Endothelial cell (in vitro differentiated cells): ENCODE data around the gene R3HCC1L. TPM values are rescaled to one million over a fixed set of nuclear protein-coding genes. Genes with fewer than 3 reads are reported as not detected.
A peak's percentile ranks its signal among the peaks of the same experiment; 100 is the strongest.
"Not testable (repeated sequence)": the region's sequence is repeated elsewhere in the genome, so short reads cannot be mapped to it uniquely, and the experiment has no call there.

Experiments used
- DNase-seq: peaks from one replicate; pipeline ENCODE4 v3.0.0; 2021; ENCODE audit warnings: low spot score
- H3K27ac Mint-ChIP-seq: one replicate; pipeline ENCODE4 v1.8.0; 2021; ENCODE audit warnings: mixed read lengths, inconsistent platforms; ENCODE audit not compliant: unreplicated experiment
- H3K27me3 Mint-ChIP-seq: one replicate; pipeline ENCODE4 v1.8.0; 2021; ENCODE audit warnings: mild to moderate bottlenecking, moderate library complexity, mixed read lengths, inconsistent platforms; ENCODE audit not compliant: unreplicated experiment
- H3K36me3 Mint-ChIP-seq: one replicate; pipeline ENCODE4 v1.8.0; 2021; ENCODE audit warnings: mild to moderate bottlenecking, low read depth, mixed read lengths, inconsistent platforms; ENCODE audit not compliant: unreplicated experiment
- H3K4me1 Mint-ChIP-seq: one replicate; pipeline ENCODE4 v1.8.0; 2021; ENCODE audit warnings: mild to moderate bottlenecking, mixed read lengths, inconsistent platforms; ENCODE audit not compliant: unreplicated experiment
- H3K4me3 Mint-ChIP-seq: one replicate; pipeline ENCODE4 v1.8.0; 2021; ENCODE audit warnings: mild to moderate bottlenecking, mixed read lengths, inconsistent platforms; ENCODE audit not compliant: unreplicated experiment
- H3K9me3 Mint-ChIP-seq: one replicate; pipeline ENCODE4 v1.8.0; 2021; ENCODE audit warnings: mixed read lengths, inconsistent platforms; ENCODE audit not compliant: unreplicated experiment
- total RNA-seq: library from RNA; stranded (reverse); fragmentation: NEBNext Ultra II Directional; extraction: Animal tissue kit (Norgen Biotek cat#: 25700); gene quantifications from one replicate; pipeline ENCODE4 v1.2.1, GENCODE V29; 2021; ENCODE audit not compliant: unreplicated experiment
- TF ChIP-seq, protein P1 (sequence below): fragments of 200-600 bp; sonication (generic); IDR thresholded peaks from one replicate; pipeline ENCODE4 v1.5.0; 2021; ENCODE audit warnings: antibody characterized with exemption; ENCODE audit not compliant: unreplicated experiment

Gene R3HCC1L
- total RNA-seq, 1 donor from 2014 or later, result 21.3 TPM

DNA sequence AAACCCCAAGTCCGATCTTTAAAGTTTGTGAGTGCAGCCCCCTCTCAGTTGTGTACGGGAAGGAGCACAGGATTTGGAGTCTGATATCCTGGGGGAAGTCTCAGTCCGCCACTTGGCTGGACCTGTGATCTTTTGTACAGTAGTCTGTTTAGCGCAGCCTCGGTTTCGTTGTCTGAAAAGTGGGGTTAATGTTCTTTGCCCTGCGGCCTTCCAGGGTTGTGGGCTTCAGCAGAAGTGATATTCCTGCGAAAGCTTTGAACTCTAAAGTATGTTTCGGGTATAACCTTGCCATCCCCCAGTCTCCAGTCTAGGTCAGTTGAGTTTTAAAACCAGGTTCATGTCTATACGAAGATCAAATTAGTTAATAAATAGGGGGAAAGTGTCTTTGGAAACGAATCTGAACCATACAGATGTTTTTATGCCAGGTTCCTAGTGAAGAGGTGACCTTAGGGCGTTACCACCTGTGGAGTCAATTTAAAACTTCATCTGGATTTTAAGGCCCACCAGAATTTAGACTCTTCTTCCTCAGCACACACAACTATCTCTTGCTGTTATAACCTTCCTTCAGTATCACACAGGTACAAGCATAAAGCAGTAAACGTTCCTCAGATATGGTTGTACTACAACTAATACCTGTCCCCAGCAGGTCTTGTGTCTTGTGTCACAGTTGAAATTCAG is 904 bp downstream of the R3HCC1L start:
- peaks cover 20% of the 10 kb centered on the region for H3K4me1 Mint-ChIP-seq
- no peak for DNase-seq
- TF ChIP-seq, protein P1, sequence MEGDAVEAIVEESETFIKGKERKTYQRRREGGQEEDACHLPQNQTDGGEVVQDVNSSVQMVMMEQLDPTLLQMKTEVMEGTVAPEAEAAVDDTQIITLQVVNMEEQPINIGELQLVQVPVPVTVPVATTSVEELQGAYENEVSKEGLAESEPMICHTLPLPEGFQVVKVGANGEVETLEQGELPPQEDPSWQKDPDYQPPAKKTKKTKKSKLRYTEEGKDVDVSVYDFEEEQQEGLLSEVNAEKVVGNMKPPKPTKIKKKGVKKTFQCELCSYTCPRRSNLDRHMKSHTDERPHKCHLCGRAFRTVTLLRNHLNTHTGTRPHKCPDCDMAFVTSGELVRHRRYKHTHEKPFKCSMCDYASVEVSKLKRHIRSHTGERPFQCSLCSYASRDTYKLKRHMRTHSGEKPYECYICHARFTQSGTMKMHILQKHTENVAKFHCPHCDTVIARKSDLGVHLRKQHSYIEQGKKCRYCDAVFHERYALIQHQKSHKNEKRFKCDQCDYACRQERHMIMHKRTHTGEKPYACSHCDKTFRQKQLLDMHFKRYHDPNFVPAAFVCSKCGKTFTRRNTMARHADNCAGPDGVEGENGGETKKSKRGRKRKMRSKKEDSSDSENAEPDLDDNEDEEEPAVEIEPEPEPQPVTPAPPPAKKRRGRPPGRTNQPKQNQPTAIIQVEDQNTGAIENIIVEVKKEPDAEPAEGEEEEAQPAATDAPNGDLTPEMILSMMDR, result no peak
- H3K27me3 Mint-ChIP-seq, result peaks cover 3% of the 10 kb centered on the region
- peak overlapping the region; percentile 92 for H3K27ac Mint-ChIP-seq
- H3K36me3 Mint-ChIP-seq, result peaks cover 11% of the 10 kb centered on the region
- no peaks in the 10 kb centered on the region for H3K9me3 Mint-ChIP-seq
- H3K4me3 Mint-ChIP-seq, result peak overlapping the region; percentile 88

DNA sequence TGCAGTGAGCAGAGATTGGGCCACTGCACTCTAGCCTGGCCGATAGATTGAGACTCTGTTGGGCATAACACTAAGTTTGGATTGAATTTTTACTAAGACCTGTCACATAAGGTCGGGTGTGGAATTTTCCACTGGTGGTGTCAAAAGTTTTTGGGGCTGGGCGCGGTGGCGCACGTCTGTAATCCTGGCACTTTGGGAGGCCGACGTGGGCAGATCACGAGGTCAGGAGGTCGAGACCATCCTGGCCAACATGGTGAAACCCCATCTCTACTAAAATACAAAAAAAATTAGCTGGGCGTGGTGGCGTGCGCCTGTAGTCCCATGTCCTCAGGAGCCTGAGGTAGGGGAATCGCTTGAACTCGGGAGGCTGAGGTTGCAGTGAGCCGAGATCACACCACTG is 2.3 kb downstream of the R3HCC1L start:
- H3K9me3 Mint-ChIP-seq, H3K4me3 Mint-ChIP-seq, DNase-seq, H3K27me3 Mint-ChIP-seq, H3K27ac Mint-ChIP-seq: not testable (repeated sequence)
- Mint-ChIP-seq H3K4me1 (peaks cover 21% of the 10 kb centered on the region), H3K36me3 (peaks cover 11% of the 10 kb centered on the region)

DNA sequence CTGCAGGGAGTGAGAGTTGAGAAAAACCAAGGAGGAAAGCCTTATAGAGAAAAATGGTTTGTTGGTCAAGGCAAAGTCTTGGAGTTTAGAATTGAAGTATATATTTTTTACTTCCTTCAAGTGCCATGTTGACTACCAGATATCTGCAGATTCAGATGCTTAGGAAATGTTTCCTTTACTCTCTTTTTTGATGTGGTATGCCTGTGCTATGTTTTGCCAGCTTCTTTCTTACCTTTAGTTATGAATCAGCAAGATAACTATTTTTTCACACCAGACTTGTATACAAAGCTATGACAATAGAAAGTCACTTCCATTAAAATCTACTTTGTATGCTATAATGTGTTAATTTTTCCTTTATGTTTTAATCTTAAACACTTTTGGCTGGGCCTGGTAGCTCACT is 3.6 kb downstream of the R3HCC1L start:
- TF ChIP-seq, protein P1, result no peak
- Mint-ChIP-seq H3K9me3 (no peaks in the 10 kb centered on the region), H3K36me3 (peaks cover 6% of the 10 kb centered on the region), H3K27ac (no peak overlapping the region), H3K4me1 (peaks cover 21% of the 10 kb centered on the region), H3K4me3 (no peak overlapping the region), H3K27me3 (peaks cover 3% of the 10 kb centered on the region)
- no peak for DNase-seq

DNA sequence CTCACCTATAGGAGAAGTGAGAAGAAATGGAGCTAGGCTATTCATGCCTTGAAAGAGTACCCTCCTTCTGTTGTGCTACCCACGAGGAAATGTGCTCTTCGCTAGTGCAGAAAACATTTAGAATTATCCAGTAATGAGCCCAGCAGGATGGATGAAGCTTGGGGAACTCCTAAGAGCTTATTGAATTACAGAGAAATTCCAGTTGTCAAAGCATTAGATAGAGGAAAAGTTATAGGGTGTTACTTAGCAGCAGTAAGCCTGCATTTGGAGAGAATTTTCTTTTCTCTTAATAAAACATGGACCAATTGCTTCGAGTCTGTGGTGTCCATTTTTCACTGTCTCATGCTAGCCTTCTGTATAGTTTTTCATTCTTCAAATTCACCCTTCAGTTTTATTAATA is 5.0 kb downstream of the R3HCC1L start:
- H3K9me3 Mint-ChIP-seq, result no peaks in the 10 kb centered on the region
- H3K27ac Mint-ChIP-seq, result no peak overlapping the region
- H3K27me3 Mint-ChIP-seq, result peaks cover 1% of the 10 kb centered on the region
- no peak for DNase-seq
- TF ChIP-seq, protein P1, result no peak
- no peak overlapping the region for H3K4me3 Mint-ChIP-seq
- H3K4me1 Mint-ChIP-seq, result peaks cover 18% of the 10 kb centered on the region
- no peaks in the 10 kb centered on the region for H3K36me3 Mint-ChIP-seq

DNA sequence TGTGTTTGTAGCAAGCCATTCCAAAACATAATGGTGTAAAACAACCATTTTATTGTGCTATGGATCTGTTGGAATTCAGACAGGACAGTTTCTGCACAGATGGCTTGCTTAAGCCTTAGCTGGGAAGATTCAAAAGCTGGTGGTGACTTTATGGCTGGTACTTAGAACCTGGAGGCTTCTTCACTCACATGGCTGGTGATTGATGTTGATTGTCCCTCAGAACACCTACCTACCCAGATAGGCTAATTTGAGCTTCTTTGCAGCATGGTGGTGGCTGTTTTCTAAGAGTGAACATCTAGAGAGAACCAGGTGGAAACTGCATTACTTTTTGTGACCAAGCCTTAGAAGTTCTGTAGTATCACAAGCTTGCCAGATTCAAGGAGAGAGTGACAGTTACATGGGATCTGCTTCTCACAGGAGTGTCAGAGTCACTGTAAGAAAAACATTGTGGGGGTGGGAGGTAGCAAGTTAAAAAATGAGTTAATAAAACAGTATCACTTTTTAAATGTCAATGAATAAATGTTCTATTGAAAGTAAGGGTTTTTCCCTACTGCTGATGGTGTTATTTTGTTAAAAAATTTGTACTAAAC is 7.1 kb downstream of the R3HCC1L start:
- H3K27ac Mint-ChIP-seq, result no peak overlapping the region
- TF ChIP-seq, protein P1, result no peak
- peaks cover 8% of the 10 kb centered on the region for H3K4me1 Mint-ChIP-seq

More for the DNA sequence above, 7.1 kb downstream of the R3HCC1L start:
- Mint-ChIP-seq H3K36me3 (no peaks in the 10 kb centered on the region), H3K4me3 (no peak overlapping the region), H3K27me3 (peaks cover 1% of the 10 kb centered on the region), H3K9me3 (no peaks in the 10 kb centered on the region)
- DNase-seq, result no peak
